ENCODE results near the gene LRRN2. TPM values are rescaled to one million over a fixed set of nuclear protein-coding genes. Genes with fewer than 3 reads are reported as not detected.
"Not testable (repeated sequence)": the region's sequence is repeated elsewhere in the genome, so short reads cannot be mapped to it uniquely, and the experiment has no call there.

The LRRN2 gene
- total RNA-seq, 1 donor from 2014 or later, result 0.60 TPM

GRCh38 chr1:204576422-204576821 lies 109.1 kb downstream of the LRRN2 start:
- DNase-seq (ENCODE audit: low read depth in 2 of 2), result no peak

- DNase-seq (ENCODE audit: low read depth in 2 of 2), result no peak
These were observed 110.0 kb downstream of the LRRN2 start for GRCh38 chr1:204575221-204576190.

- no peak for DNase-seq (ENCODE audit: low read depth in 2 of 2)
These were observed 110.7 kb downstream of the LRRN2 start for GRCh38 chr1:204574865-204575163.

GRCh38 chr1:204574016-204574864 lies 111.3 kb downstream of the LRRN2 start:
- no peak for DNase-seq (ENCODE audit: low read depth in 2 of 2)

- peak in 1 of 2 donors; percentile 16 for DNase-seq (ENCODE audit: low read depth in 2 of 2)
These were observed 112.3 kb downstream of the LRRN2 start for GRCh38 chr1:204572923-204573922.

GRCh38 chr1:204571631-204572030 lies 113.9 kb downstream of the LRRN2 start:
- no peak for DNase-seq (ENCODE audit: low read depth in 2 of 2)

GRCh38 chr1:204571128-204571527 lies 114.4 kb downstream of the LRRN2 start:
- DNase-seq (ENCODE audit: low read depth in 2 of 2), result no peak

DNA sequence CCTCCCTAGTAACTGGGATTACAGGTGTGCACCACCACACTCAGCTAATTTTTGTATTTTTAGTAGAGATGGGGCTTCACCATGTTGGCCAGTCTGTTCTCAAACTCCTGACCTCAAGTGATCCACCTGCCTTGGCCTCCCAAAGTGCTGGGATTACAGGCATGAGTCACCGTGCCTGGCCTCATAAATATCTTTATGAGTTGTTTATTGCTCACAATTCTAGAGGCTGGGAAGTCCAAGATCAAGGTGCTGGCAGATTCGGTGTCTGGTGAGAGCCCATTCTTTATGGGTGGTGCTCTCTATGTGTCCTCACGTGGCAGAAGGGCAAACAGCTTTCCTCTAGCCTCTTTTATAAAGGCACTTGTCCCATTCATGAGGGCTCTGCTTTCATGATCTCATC lies 115.5 kb downstream of the LRRN2 start:
- DNase-seq (ENCODE audit: low read depth in 2 of 2), result not testable (repeated sequence)

DNA sequence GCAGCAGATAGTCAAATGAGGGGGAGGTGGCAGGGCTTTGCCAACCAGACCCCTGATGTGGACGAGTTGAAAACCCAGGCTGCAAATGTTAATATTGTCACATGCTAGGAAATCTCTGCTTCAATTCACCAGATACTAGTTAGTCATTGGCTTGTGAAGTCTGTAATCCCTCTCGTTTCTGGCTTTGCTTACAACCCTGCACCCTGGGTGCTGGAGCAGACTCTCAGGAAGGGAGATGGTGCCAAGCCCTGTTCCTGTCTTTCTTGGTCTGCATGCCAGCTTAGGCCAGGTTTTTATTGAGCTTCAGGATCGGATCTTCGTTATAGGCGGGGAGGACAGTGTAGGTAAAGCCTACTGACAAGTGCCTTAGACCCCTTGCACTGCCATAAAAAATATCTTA lies 116.1 kb downstream of the LRRN2 start:
- no peak for DNase-seq (ENCODE audit: low read depth in 2 of 2)

GRCh38 chr1:204568576-204569315 lies 116.8 kb downstream of the LRRN2 start:
- DNase-seq (ENCODE audit: low read depth in 2 of 2), result no peak

Other genes with a start within 250 kb of the LRRN2 start
- gene PIK3C2B, start 190.9 kb downstream of the LRRN2 start, total RNA-seq, result 10.7 and 15.5 TPM in 2 replicates
- 7.0 and 15.9 TPM in 2 replicates for gene MDM4, start 169.3 kb downstream of the LRRN2 start, total RNA-seq
- gene NFASC, start 185.1 kb upstream of the LRRN2 start, total RNA-seq, result under 0.01 TPM in 2 replicates

Measured in lung microvascular endothelial cell (primary cell).